ENCODE measurements around the gene CELF2. TPM values are rescaled to one million over a fixed set of nuclear protein-coding genes. Genes with fewer than 3 reads are reported as not detected.

Gene CELF2
- total and polyA plus RNA-seq, 9 of the 15 experiments (the other 6 are each of a cell fraction or from before 2014, with no cell fraction given): 4.0 to 20.3 (median 11.1) TPM

DNA sequence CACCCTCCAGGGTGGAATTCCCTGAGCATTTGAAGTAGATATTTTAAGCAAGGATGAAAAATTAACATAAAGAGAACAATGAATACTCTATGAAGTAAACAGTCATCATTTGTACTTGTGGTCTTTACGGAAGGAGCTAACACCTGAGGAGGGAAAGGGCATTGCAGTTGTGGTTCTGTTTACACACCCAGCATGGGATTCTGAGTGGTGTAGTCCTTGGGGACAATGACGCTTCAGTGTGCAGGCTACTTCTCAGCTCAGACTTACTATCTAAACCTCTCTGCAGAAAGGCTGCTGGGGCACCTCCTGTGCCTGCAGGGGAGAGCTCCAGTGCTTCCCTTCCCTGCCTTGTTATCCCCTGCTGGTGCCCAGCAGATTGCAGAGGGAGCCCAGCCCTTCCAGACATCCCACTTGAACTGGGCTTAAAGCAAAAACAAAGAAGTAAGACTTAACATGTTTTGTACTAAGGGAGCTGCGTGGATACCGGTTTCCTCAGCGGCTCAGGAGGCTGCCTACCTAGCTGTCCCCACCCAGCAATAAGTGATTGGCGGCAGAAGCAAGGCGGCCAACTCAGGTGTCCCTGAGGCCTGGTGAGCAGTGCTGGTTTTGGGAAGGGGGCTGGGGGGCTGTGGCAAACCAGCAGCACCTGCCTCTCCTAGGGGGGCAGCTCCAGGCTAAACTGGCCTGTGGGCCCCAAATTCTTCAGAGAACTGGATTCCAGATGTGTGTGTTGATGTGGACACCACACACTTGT, 89.1 kb downstream of the CELF2 start:
- FAIRE-seq (no peak), DNase-seq (ENCODE audit: extremely low read depth in 1 of 4, low spot score in 3 of 4) (no peak), ATAC-seq (peak; percentile 44; the same call in 2 of the 3 replicates)
- 32% methylated on average over 7 of the region's 7 CpGs for WGBS (ENCODE audit: insufficient coverage, low coverage, missing lambda C conversion rate)
- CTCF ChIA-PET (ENCODE audit: low intra/inter-chr PET ratio): no interaction called here
- no peak overlapping the region for H2AFZ ChIP-seq (ENCODE audit: low read depth, low read length)
- no peak overlapping the region for H3K4me2 ChIP-seq (ENCODE audit: insufficient read depth, low read length)
- H4K20me1 ChIP-seq (replicated peaks; ENCODE audit: control insufficient read depth, insufficient read depth, low read length): no peaks in the 10 kb centered on the region
- no peak overlapping the region for H3K4me3 ChIP-seq
- H3K36me3 ChIP-seq (ENCODE audit: control insufficient read depth, insufficient read depth, low read length): no peaks in the 10 kb centered on the region
- H3K27me3 ChIP-seq (ENCODE audit: control insufficient read depth in 2 of 2, insufficient read depth in 2 of 2, low read length in 2 of 2): no peaks in the 10 kb centered on the region; a peak in 1 of 5 replicates
- no TSS peak for BruUV-seq (replicated peaks)
- TF ChIP-seq ZNF830 (CRISPR knock-in tag; IDR thresholded peaks at IDR 0.05) (no peak), ZFP1 (CRISPR knock-in tag; IDR thresholded peaks at IDR 0.05) (no peak), ZNF133 (CRISPR knock-in tag; IDR thresholded peaks at IDR 0.05) (no peak), NCOA6 (IDR thresholded peaks at IDR 0.05) (no peak), RAD21 (CRISPR knock-in tag; conservative IDR thresholded peaks at IDR 0.05 in 1 of 2, IDR thresholded peaks at IDR 0.05 in 1 of 2) (0 out of 4 replicates have a peak, but pooled peaks of 1 of the 2 experiments have one; percentile 3), NCOA1 (IDR thresholded peaks at IDR 0.05; ENCODE audit: low read depth) (no peak), HMG20A (CRISPR knock-in tag; conservative IDR thresholded peaks at IDR 0.05) (no peak), ZNF146 (CRISPR knock-in tag; IDR thresholded peaks at IDR 0.05; ENCODE audit: unreplicated experiment) (no peak), POLR2B (IDR thresholded peaks at IDR 0.05; ENCODE audit: low read depth, partially characterized antibody) (no peak), IFI16 (CRISPR knock-in tag; IDR thresholded peaks at IDR 0.05) (no peak), ZC3H8 (IDR thresholded peaks at IDR 0.05) (no peak), MTA3 (IDR thresholded peaks at IDR 0.05; ENCODE audit: borderline replicate concordance) (no peak)
- TF ChIP-seq, protein P1, sequence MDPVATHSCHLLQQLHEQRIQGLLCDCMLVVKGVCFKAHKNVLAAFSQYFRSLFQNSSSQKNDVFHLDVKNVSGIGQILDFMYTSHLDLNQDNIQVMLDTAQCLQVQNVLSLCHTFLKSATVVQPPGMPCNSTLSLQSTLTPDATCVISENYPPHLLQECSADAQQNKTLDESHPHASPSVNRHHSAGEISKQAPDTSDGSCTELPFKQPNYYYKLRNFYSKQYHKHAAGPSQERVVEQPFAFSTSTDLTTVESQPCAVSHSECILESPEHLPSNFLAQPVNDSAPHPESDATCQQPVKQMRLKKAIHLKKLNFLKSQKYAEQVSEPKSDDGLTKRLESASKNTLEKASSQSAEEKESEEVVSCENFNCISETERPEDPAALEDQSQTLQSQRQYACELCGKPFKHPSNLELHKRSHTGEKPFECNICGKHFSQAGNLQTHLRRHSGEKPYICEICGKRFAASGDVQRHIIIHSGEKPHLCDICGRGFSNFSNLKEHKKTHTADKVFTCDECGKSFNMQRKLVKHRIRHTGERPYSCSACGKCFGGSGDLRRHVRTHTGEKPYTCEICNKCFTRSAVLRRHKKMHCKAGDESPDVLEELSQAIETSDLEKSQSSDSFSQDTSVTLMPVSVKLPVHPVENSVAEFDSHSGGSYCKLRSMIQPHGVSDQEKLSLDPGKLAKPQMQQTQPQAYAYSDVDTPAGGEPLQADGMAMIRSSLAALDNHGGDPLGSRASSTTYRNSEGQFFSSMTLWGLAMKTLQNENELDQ (CRISPR knock-in tag; IDR thresholded peaks at IDR 0.05; ENCODE audit: borderline replicate concordance): no peak
- TF ChIP-seq, protein P2, sequence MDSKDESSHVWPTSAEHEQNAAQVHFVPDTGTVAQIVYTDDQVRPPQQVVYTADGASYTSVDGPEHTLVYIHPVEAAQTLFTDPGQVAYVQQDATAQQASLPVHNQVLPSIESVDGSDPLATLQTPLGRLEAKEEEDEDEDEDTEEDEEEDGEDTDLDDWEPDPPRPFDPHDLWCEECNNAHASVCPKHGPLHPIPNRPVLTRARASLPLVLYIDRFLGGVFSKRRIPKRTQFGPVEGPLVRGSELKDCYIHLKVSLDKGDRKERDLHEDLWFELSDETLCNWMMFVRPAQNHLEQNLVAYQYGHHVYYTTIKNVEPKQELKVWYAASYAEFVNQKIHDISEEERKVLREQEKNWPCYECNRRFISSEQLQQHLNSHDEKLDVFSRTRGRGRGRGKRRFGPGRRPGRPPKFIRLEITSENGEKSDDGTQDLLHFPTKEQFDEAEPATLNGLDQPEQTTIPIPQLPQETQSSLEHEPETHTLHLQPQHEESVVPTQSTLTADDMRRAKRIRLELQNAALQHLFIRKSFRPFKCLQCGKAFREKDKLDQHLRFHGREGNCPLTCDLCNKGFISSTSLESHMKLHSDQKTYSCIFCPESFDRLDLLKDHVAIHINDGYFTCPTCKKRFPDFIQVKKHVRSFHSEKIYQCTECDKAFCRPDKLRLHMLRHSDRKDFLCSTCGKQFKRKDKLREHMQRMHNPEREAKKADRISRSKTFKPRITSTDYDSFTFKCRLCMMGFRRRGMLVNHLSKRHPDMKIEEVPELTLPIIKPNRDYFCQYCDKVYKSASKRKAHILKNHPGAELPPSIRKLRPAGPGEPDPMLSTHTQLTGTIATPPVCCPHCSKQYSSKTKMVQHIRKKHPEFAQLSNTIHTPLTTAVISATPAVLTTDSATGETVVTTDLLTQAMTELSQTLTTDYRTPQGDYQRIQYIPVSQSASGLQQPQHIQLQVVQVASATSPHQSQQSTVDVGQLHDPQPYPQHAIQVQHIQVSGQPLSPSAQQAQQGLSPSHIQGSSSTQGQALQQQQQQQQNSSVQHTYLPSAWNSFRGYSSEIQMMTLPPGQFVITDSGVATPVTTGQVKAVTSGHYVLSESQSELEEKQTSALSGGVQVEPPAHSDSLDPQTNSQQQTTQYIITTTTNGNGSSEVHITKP (IDR thresholded peaks at IDR 0.05; ENCODE audit: partially characterized antibody): peak; percentile 83
- TF ChIP-seq, protein P3, sequence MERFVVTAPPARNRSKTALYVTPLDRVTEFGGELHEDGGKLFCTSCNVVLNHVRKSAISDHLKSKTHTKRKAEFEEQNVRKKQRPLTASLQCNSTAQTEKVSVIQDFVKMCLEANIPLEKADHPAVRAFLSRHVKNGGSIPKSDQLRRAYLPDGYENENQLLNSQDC (CRISPR knock-in tag; IDR thresholded peaks at IDR 0.05): no peak
- no peaks in the 10 kb centered on the region for H3K9me3 ChIP-seq (replicated peaks; ENCODE audit: control insufficient read depth, insufficient read depth, low read depth, low read length)
- no peaks in the 10 kb centered on the region for H3K79me2 ChIP-seq (ENCODE audit: control insufficient read depth, insufficient read depth, low read length)
- no peak overlapping the region for H3K27ac ChIP-seq (ENCODE audit: extremely low read depth, low read depth, low read length)
- POLR2A ChIA-PET: interaction anchor here (0.8 kb wide), 1 partner anchor 72 kb away, joined by 3 read pairs; no protein-coding TSS in a partner anchor
- no peaks in the 10 kb centered on the region for H3K9me1 ChIP-seq (ENCODE audit: control insufficient read depth, insufficient read depth, low read length)
- in situ Hi-C loops (cut with MboI): no loop called here
- intact Hi-C loops (cut with micrococcal nuclease): loop anchor here (5.0 kb wide), 1 partner anchor 71 kb away; no protein-coding TSS in a partner anchor
- no peaks in the 10 kb centered on the region; a peak in 2 of 5 replicates for H3K4me1 ChIP-seq (replicated peaks in 1 of 2; ENCODE audit: control insufficient read depth in 2 of 2, insufficient read depth in 2 of 2, low read length in 2 of 2)
- H3K9ac ChIP-seq (ENCODE audit: insufficient read depth in 1 of 2, low read depth in 2 of 2, low read length in 2 of 2): no peak overlapping the region

Data from K562 (cell line).